Epidermal melanocyte (primary cell): ENCODE results near the gene BPIFB4.

Experiments used
- DNase-seq: peaks from one replicate; pipeline ENCODE4 v3.0.0; 2011; ENCODE audit warnings: low spot score; ENCODE audit not compliant: insufficient read length

Gene BPIFB4

GRCh38 chr20:33061658-33062028 lies 17.8 kb upstream of the BPIFB4 start:
- DNase-seq = no peak

- DNase-seq = no peak
Measured at GRCh38 chr20:33062105-33062824, 17.2 kb upstream of the BPIFB4 start.

- no peak for DNase-seq
Measured at GRCh38 chr20:33062825-33063149, 16.7 kb upstream of the BPIFB4 start.

- DNase-seq = no peak
Measured at GRCh38 chr20:33063271-33063670, 16.2 kb upstream of the BPIFB4 start.

GRCh38 chr20:33064572-33065287 lies 14.7 kb upstream of the BPIFB4 start:
- DNase-seq = no peak

- no peak for DNase-seq
Measured at GRCh38 chr20:33065785-33066184, 13.7 kb upstream of the BPIFB4 start.

- no peak for DNase-seq
Measured at GRCh38 chr20:33067806-33068205, 11.6 kb upstream of the BPIFB4 start.

GRCh38 chr20:33068251-33068939 lies 11.0 kb upstream of the BPIFB4 start:
- DNase-seq = no peak

- no peak for DNase-seq
Measured at GRCh38 chr20:33069673-33070072, 9.8 kb upstream of the BPIFB4 start.

- DNase-seq = no peak
Measured at GRCh38 chr20:33070111-33071053, 9.1 kb upstream of the BPIFB4 start.

GRCh38 chr20:33071198-33071597 lies 8.2 kb upstream of the BPIFB4 start:
- no peak for DNase-seq

- no peak for DNase-seq
Measured at GRCh38 chr20:33072362-33072761, 7.1 kb upstream of the BPIFB4 start.

GRCh38 chr20:33072813-33073212 lies 6.6 kb upstream of the BPIFB4 start:
- DNase-seq = no peak

GRCh38 chr20:33074675-33075074 lies 4.8 kb upstream of the BPIFB4 start:
- no peak for DNase-seq

GRCh38 chr20:33075281-33075680 lies 4.2 kb upstream of the BPIFB4 start:
- no peak for DNase-seq

GRCh38 chr20:33076662-33077372 lies 2.6 kb upstream of the BPIFB4 start:
- no peak for DNase-seq

GRCh38 chr20:33081411-33082154 lies 2.1 kb downstream of the BPIFB4 start:
- DNase-seq = no peak

- no peak for DNase-seq
Measured at GRCh38 chr20:33082546-33082945, 3.1 kb downstream of the BPIFB4 start.

GRCh38 chr20:33083544-33084340 lies 4.3 kb downstream of the BPIFB4 start:
- DNase-seq = no peak
